ENCODE data around the gene RTN4RL2.

The RTN4RL2 gene

GRCh38 chr11:57476757-57477506, 16.6 kb downstream of the RTN4RL2 start:
- H3K18ac ChIP-seq (ENCODE audit: low read length), result no peak overlapping the region
- H3K9ac ChIP-seq (ENCODE audit: low read length), result peak overlapping the region; percentile 63
- H3K56ac ChIP-seq (ENCODE audit: low read length), result peak overlapping the region; percentile 76
- H4K8ac ChIP-seq (ENCODE audit: low read depth, low read length), result no peak overlapping the region
- H3K27me3 ChIP-seq (ENCODE audit: insufficient read depth, low read length, poor library complexity), result peaks cover 20% of the 10 kb centered on the region
- no peak overlapping the region for H3K4ac ChIP-seq (ENCODE audit: low read depth, low read length)
- no peak overlapping the region for H2BK15ac ChIP-seq (replicated peaks; ENCODE audit: low read depth)
- H2AK5ac ChIP-seq (ENCODE audit: low read length), result no peak overlapping the region
- no peak overlapping the region for H3K4me3 ChIP-seq (ENCODE audit: low read length)
- DNase-seq, result peak; percentile 64
- H2BK5ac ChIP-seq (ENCODE audit: low read length), result no peak overlapping the region
- H2BK120ac ChIP-seq (ENCODE audit: low read depth, low read length), result no peak overlapping the region
- no peaks in the 10 kb centered on the region for H3K79me2 ChIP-seq (ENCODE audit: control insufficient read depth, insufficient read depth, low read length)
- no peak overlapping the region for H3K23ac ChIP-seq (ENCODE audit: low read length)
- no peak overlapping the region for H3K27ac ChIP-seq (ENCODE audit: low read depth, low read length)
- no peak overlapping the region for H4K5ac ChIP-seq (ENCODE audit: low read length)
- no CpG with 5 or more reads among the region's 27 CpGs for WGBS (ENCODE audit: extremely low coverage, insufficient coverage, low lambda C conversion rate)
- no peaks in the 10 kb centered on the region for H3K36me3 ChIP-seq (ENCODE audit: control insufficient read depth, insufficient read depth, low read length)
- peaks cover 6% of the 10 kb centered on the region for H3K4me1 ChIP-seq (ENCODE audit: control insufficient read depth, low read depth, low read length)
- H3K79me1 ChIP-seq (ENCODE audit: low read length), result no peaks in the 10 kb centered on the region
- peak overlapping the region; percentile 56 for H3K4me2 ChIP-seq (ENCODE audit: low read length)

GRCh38 chr11:57477507-57478189, 17.3 kb downstream of the RTN4RL2 start:
- H4K5ac ChIP-seq (ENCODE audit: low read length), result no peak overlapping the region
- no peak for DNase-seq
- no peak overlapping the region for H3K23ac ChIP-seq (ENCODE audit: low read length)

GRCh38 chr11:57479021-57479663, 18.8 kb downstream of the RTN4RL2 start:
- H3K9ac ChIP-seq (ENCODE audit: low read length), result no peak overlapping the region
- no peak overlapping the region for H3K27ac ChIP-seq (ENCODE audit: low read depth, low read length)
- no peak overlapping the region for H2BK15ac ChIP-seq (replicated peaks; ENCODE audit: low read depth)
- no peak overlapping the region for H4K5ac ChIP-seq (ENCODE audit: low read length)
- H4K8ac ChIP-seq (ENCODE audit: low read depth, low read length), result no peak overlapping the region
- no peak overlapping the region for H3K23ac ChIP-seq (ENCODE audit: low read length)
- no peaks in the 10 kb centered on the region for H3K79me2 ChIP-seq (ENCODE audit: control insufficient read depth, insufficient read depth, low read length)
- peaks cover 7% of the 10 kb centered on the region for H3K4me1 ChIP-seq (ENCODE audit: control insufficient read depth, low read depth, low read length)
- H3K18ac ChIP-seq (ENCODE audit: low read length), result no peak overlapping the region
- no peaks in the 10 kb centered on the region for H3K36me3 ChIP-seq (ENCODE audit: control insufficient read depth, insufficient read depth, low read length)
- H3K4me2 ChIP-seq (ENCODE audit: low read length), result no peak overlapping the region
- peaks cover 20% of the 10 kb centered on the region for H3K27me3 ChIP-seq (ENCODE audit: insufficient read depth, low read length, poor library complexity)
- H3K4me3 ChIP-seq (ENCODE audit: low read length), result no peak overlapping the region
- WGBS (ENCODE audit: extremely low coverage, insufficient coverage, low lambda C conversion rate), result no CpG with 5 or more reads among the region's 11 CpGs
- H3K56ac ChIP-seq (ENCODE audit: low read length), result no peak overlapping the region
- DNase-seq, result no peak
- H2BK5ac ChIP-seq (ENCODE audit: low read length), result no peak overlapping the region
- no peak overlapping the region for H3K4ac ChIP-seq (ENCODE audit: low read depth, low read length)
- no peaks in the 10 kb centered on the region for H3K79me1 ChIP-seq (ENCODE audit: low read length)
- no peak overlapping the region for H2AK5ac ChIP-seq (ENCODE audit: low read length)
- no peak overlapping the region for H2BK120ac ChIP-seq (ENCODE audit: low read depth, low read length)

More at GRCh38 chr11:57477507-57478189, 17.3 kb downstream of the RTN4RL2 start:
- peaks cover 20% of the 10 kb centered on the region for H3K27me3 ChIP-seq (ENCODE audit: insufficient read depth, low read length, poor library complexity)
- no peaks in the 10 kb centered on the region for H3K79me1 ChIP-seq (ENCODE audit: low read length)
- H3K4ac ChIP-seq (ENCODE audit: low read depth, low read length), result no peak overlapping the region
- H3K4me2 ChIP-seq (ENCODE audit: low read length), result no peak overlapping the region
- no peaks in the 10 kb centered on the region for H3K36me3 ChIP-seq (ENCODE audit: control insufficient read depth, insufficient read depth, low read length)
- peaks cover 6% of the 10 kb centered on the region for H3K4me1 ChIP-seq (ENCODE audit: control insufficient read depth, low read depth, low read length)
- H3K18ac ChIP-seq (ENCODE audit: low read length), result no peak overlapping the region
- no CpG with 5 or more reads among the region's 11 CpGs for WGBS (ENCODE audit: extremely low coverage, insufficient coverage, low lambda C conversion rate)
- H3K27ac ChIP-seq (ENCODE audit: low read depth, low read length), result no peak overlapping the region
- H3K9ac ChIP-seq (ENCODE audit: low read length), result no peak overlapping the region
- H4K8ac ChIP-seq (ENCODE audit: low read depth, low read length), result no peak overlapping the region
- no peak overlapping the region for H2AK5ac ChIP-seq (ENCODE audit: low read length)
- H2BK15ac ChIP-seq (replicated peaks; ENCODE audit: low read depth), result no peak overlapping the region
- no peaks in the 10 kb centered on the region for H3K79me2 ChIP-seq (ENCODE audit: control insufficient read depth, insufficient read depth, low read length)
- H3K4me3 ChIP-seq (ENCODE audit: low read length), result no peak overlapping the region
- H2BK120ac ChIP-seq (ENCODE audit: low read depth, low read length), result no peak overlapping the region
- H2BK5ac ChIP-seq (ENCODE audit: low read length), result no peak overlapping the region
- H3K56ac ChIP-seq (ENCODE audit: low read length), result no peak overlapping the region

- no peaks in the 10 kb centered on the region for H3K36me3 ChIP-seq (ENCODE audit: control insufficient read depth, insufficient read depth, low read length)
- no peak overlapping the region for H3K23ac ChIP-seq (ENCODE audit: low read length)
- no peak overlapping the region for H4K8ac ChIP-seq (ENCODE audit: low read depth, low read length)
- H3K4me2 ChIP-seq (ENCODE audit: low read length), result no peak overlapping the region
- DNase-seq, result no peak
- peaks cover 20% of the 10 kb centered on the region for H3K27me3 ChIP-seq (ENCODE audit: insufficient read depth, low read length, poor library complexity)
- no peak overlapping the region for H3K27ac ChIP-seq (ENCODE audit: low read depth, low read length)
- WGBS (ENCODE audit: extremely low coverage, insufficient coverage, low lambda C conversion rate), result no CpG with 5 or more reads among the region's 4 CpGs
- no peaks in the 10 kb centered on the region for H3K79me1 ChIP-seq (ENCODE audit: low read length)
- H3K4ac ChIP-seq (ENCODE audit: low read depth, low read length), result no peak overlapping the region
- H2AK5ac ChIP-seq (ENCODE audit: low read length), result no peak overlapping the region
- H3K56ac ChIP-seq (ENCODE audit: low read length), result no peak overlapping the region
- no peak overlapping the region for H3K18ac ChIP-seq (ENCODE audit: low read length)
- H3K4me3 ChIP-seq (ENCODE audit: low read length), result no peak overlapping the region
- peaks cover 4% of the 10 kb centered on the region for H3K4me1 ChIP-seq (ENCODE audit: control insufficient read depth, low read depth, low read length)
- no peaks in the 10 kb centered on the region for H3K79me2 ChIP-seq (ENCODE audit: control insufficient read depth, insufficient read depth, low read length)
- no peak overlapping the region for H4K5ac ChIP-seq (ENCODE audit: low read length)
- no peak overlapping the region for H2BK120ac ChIP-seq (ENCODE audit: low read depth, low read length)
- H2BK5ac ChIP-seq (ENCODE audit: low read length), result no peak overlapping the region
- no peak overlapping the region for H2BK15ac ChIP-seq (replicated peaks; ENCODE audit: low read depth)
- H3K9ac ChIP-seq (ENCODE audit: low read length), result no peak overlapping the region
Observed at GRCh38 chr11:57479911-57480310, 19.6 kb downstream of the RTN4RL2 start.

- H3K4me1 ChIP-seq (ENCODE audit: control insufficient read depth, low read depth, low read length), result peaks cover 4% of the 10 kb centered on the region
- H3K56ac ChIP-seq (ENCODE audit: low read length), result no peak overlapping the region
- no peaks in the 10 kb centered on the region for H3K36me3 ChIP-seq (ENCODE audit: control insufficient read depth, insufficient read depth, low read length)
- H3K4ac ChIP-seq (ENCODE audit: low read depth, low read length), result no peak overlapping the region
- WGBS (ENCODE audit: extremely low coverage, insufficient coverage, low lambda C conversion rate), result no CpG with 5 or more reads among the region's 9 CpGs
- H3K18ac ChIP-seq (ENCODE audit: low read length), result no peak overlapping the region
- H3K4me3 ChIP-seq (ENCODE audit: low read length), result no peak overlapping the region
- H3K79me1 ChIP-seq (ENCODE audit: low read length), result no peaks in the 10 kb centered on the region
- no peak overlapping the region for H3K23ac ChIP-seq (ENCODE audit: low read length)
- no peak overlapping the region for H2BK120ac ChIP-seq (ENCODE audit: low read depth, low read length)
- H2AK5ac ChIP-seq (ENCODE audit: low read length), result no peak overlapping the region
- peak; percentile 92 for DNase-seq
- H3K79me2 ChIP-seq (ENCODE audit: control insufficient read depth, insufficient read depth, low read length), result no peaks in the 10 kb centered on the region
- H4K8ac ChIP-seq (ENCODE audit: low read depth, low read length), result no peak overlapping the region
- H3K4me2 ChIP-seq (ENCODE audit: low read length), result no peak overlapping the region
- peaks cover 15% of the 10 kb centered on the region for H3K27me3 ChIP-seq (ENCODE audit: insufficient read depth, low read length, poor library complexity)
- H3K9ac ChIP-seq (ENCODE audit: low read length), result no peak overlapping the region
- no peak overlapping the region for H3K27ac ChIP-seq (ENCODE audit: low read depth, low read length)
- H4K5ac ChIP-seq (ENCODE audit: low read length), result no peak overlapping the region
- no peak overlapping the region for H2BK5ac ChIP-seq (ENCODE audit: low read length)
- H2BK15ac ChIP-seq (replicated peaks; ENCODE audit: low read depth), result no peak overlapping the region
Observed at GRCh38 chr11:57480409-57481137, 20.2 kb downstream of the RTN4RL2 start.
